Fibroblast of skin of left quadriceps (primary cell): ENCODE measurements around the gene ZNF337.
"Not testable (repeated sequence)": the region's sequence is repeated elsewhere in the genome, so short reads cannot be mapped to it uniquely, and the experiment has no call there.

ENCODE experiments used
- DNase-seq, 2 experiments: peaks; one replicate each; pipeline ENCODE4 v3.0.0-alpha.2; 2013; ENCODE audit warnings: low read depth in 2 of 2

Gene ZNF337

DNA sequence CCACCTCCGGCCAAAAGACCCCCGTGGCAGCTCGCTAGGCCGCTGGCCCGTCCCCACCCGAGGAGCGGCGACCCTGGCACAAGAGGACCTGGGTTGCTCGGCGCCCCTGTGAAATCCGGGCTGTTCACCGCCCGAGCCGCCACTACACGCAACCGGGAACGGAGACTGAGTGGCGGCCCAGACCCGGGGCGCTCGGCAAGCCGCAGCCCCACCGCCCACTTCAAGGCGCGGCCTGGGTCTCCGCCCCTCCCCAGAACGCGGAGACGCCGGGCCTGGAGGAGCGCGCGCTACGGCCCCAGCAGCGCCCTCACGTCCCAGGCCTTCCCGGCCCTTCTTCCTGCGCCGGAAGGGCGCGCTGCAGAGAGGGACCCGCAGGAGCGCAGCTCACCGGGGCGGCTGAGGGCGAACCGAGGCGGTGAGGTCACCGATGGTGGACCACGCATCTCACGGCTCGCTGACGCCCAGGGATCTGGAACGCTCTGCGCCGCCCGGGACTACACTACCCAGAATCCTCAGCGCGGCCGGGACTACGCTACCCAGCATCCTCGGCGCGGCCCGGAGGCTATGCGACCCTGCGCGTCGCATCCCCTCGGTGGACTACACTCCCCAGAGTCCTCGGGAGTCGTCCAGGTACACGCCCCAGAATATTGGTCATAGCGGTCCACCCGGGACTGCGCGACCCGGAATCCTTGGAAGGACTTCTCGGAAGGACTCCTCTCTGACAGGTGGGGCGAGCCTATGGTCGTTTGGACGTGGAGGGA, at the start of gene ZNF337:
Gene ZNF337, minus strand, starts transcription at position 483 of the 761 bp plus-strand sequence. CDS start 10,436 bp downstream, outside the sequence.
- DNase-seq, result peak; percentile 84 to 87

DNA sequence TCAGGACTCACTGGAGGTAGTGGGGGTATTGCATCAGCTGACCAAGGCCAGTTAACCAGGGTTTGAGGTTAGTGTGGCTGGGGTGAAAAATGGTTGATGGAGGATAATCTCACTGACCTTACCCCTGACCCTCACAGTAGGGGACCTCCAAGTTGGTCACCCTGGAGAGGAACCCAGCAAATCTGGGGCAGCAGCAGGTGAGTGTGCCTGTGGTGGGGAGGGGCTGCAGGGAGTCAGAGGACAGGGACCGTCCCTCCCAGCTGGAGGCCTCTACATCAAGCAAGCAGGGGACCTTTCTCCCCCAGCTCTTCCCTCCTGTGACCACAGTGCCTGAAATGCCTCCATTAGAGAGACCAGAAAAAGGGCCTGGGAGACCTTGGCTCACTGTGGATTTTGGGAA, 49.1 kb upstream of the ZNF337 start:
- no peak for DNase-seq

DNA sequence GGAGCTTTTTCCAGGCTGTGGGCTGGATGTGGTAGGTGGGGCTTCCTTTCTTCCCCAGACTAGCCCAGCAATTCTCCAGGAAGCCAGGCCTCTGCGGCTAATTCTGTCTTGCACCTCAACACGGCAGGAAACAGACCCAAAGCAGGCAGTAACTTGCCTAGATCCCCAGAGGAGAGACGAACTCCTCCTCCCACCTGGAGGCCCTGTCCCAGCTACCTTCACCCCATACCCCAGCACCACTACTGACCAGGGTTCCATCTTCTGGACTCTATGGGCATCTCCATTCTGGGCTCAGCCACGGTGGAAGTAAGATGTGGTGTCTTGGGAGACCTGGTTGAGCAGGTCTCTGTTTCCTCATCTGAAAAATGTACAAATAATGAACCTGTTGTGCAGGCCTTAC, 48.4 kb upstream of the ZNF337 start:
- DNase-seq, result no peak

DNA sequence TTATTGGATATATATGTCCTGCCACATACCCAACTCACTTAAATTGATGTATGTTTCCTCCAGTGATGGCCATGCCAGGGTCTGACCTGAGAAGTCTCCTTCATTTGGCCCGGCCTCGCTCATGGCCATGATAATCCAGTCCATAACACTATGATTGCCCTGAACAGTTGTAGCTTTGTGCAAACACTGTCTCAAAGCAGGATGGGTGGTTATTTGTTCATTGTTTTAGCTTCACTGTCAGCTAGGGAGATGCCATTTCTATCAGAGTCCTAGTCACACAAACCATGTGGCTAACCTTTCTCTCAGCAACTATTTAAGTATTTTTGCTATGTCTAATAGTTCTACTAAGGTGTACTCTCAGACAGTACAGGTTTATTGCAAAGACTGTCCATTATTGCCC, 47.6 kb upstream of the ZNF337 start:
- DNase-seq, result no peak

DNA sequence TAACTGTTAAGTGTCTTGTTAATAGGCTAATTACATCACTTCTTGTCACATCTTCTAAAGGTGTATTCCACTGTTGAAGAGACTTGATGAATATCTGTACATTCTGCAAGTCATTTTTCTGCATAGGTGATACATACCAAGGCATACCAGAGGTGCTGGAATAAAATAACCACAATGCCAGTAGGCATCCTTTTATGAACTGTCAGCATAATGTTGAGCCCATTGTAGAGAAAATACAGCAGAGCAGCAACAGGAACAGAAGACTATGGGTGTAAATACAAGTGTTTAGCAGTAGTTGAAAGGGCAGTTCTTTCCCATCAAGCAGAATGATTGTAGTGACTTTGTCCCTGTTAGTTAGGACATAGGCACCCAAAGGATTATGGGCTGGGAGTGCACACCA, 44.4 kb upstream of the ZNF337 start:
- no peak for DNase-seq

DNA sequence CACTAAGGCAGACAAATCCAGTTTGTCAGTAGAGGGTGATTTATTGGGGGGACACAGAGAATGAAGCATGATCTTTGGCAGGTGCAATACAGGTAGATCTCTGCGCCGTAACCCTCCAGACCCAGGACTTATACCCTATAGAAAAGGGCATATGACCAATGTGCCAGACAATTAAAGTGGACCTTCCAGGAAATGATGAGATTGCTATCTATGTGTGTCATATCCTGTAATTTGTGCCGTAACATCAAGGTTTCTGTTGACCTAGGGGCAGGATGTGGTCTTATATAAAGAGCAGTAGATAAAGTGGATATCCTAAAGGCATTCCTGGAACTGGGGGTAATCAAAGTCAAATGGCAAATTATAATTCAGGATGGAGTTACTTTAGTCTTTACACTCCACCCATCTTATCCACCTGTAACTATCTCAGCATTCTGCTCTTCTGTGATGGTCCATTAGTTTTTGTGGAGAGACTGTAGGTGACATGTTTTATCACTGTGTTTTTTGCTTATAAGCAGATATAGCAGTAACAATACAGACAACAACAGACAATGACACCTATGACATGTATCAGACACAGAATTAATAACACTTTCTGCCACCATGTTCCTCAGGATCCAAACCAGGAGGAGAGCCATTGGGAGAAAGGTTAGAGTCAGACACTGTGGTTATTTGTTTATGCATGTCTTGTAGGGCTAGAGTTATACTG, 43.1 kb upstream of the ZNF337 start:
- no peak for DNase-seq

DNA sequence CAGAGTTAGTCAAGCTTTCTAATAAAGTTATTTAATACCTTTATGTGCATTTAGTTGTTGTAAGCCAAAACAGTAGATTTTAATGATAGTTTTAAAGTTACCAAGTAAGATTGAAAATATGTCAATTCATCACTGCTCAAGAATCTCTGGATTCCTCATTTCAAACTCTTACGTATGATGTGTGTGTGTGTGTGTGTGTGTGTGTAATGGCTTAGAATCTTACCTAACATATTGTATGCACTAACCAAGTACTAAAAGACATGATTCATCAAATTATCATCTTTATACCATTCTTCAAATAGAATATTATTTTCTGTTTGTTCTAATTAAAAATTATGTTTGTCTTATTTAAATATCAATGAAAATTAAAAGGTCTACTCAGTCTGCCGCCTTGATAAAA, 41.5 kb upstream of the ZNF337 start:
- peak; percentile 11 to 17 for DNase-seq

DNA sequence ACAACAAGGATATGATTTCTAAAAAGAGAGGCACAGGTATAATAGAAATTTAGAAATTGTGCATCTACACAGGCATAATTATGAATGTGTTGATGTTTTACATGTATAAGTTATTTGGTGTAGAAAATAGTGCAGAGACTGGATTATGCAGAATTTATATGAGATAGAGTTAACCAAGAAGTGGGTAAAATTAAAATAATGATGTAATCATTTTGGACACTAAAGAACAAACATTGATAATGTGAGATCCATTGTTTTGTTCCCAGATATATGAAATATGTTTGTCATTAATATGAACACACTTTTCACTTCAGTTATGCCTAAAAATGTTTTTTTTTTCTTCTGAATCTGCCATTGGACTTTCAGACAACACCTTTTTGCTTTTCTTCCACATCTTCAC, 37.2 kb upstream of the ZNF337 start:
- DNase-seq, result no peak

DNA sequence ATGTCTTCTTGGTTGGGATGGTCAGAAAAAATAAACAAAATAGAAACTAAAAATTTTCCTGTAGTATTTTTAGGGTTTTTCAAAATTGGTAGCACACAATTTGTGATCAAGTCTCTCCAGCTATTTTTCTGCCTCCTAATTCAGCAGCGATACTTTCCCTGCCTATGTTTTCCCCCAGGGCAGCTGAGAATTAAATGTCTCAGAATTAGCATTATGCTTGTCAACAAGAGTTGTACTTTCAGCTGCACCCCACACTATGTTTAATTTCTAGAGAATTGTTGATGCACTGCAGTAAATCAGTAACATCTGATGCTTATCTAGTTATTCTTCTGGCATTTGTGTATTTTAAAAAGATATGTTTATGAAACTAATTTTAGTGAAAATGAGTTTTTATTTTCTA, 34.2 kb upstream of the ZNF337 start:
- no peak for DNase-seq

DNA sequence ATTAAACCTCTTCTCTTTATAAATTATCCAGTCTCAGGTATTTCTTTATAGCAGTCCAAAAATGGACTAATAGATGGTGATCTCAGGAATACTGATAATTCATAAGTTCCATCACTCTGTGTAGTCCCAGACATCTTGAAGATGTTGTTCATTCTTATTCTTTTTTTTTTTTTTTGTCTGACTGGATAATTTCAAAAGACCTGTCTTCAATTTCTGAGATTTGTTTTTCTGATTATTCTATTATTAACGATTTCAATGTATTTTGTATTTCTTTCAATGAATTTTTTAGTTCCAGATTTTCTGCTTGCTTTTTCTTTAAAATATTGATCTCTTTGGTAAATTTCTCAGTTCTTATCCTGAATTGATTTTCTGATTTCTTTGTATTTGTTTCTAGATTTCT, 29.7 kb upstream of the ZNF337 start:
- DNase-seq, result no peak

DNA sequence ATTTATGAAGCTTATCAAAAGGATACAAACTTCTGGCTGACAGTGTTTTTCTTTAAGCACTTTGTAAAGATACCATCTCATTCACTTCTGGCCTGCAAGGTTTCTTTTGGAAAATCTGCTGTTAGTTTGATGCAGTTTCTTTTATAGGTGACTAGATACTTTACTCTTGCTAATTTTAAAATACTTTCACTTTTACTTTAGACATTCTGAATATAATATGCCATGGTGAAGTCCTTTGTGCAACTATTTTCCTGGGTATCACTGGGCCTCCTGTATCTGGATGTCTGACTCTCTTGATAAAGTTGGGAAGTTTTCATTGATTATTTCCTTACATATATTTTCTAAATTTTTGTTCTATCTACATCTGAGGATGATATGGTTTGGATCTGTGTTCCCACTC, 29.0 kb upstream of the ZNF337 start:
- DNase-seq, result no peak

DNA sequence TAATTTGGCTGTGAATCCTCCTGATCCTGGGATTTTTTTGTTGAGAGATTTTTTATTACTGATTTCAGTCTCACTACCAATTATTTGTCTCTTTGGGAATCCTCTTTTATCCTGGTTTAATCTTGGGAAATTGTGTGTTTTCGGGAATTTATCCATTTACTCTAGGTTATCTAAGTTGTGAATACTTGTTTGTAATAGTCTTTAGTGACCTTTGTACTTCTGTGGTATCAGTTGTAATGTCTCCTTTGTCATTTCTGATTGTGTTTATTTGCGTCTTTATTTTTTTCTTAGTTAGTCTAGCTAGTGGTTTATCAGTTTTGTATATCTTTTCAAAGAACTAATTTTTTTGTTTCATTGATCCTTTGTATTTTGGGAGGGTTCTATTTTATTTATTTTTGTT, 27.3 kb upstream of the ZNF337 start:
- no peak for DNase-seq

DNA sequence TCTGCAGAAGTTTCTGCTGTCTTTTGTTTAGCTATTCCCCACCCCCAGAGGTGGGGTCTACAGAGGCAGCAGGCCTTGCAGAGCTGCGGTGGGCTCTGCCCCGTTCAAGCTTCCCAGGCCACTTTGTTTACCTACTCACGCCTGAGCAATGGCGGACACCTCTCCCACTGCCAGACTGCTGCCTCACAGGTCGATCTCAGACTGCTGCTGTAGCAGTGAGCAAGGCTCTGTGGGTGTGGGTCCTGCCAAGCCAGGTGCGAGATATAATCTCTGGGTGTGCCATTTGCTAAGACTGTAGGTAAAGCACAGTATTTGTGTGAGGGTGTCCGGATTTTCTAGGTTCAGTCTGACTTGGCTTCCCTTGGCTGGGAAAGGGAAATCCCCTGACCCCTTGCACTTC, 23.6 kb upstream of the ZNF337 start:
- DNase-seq, result no peak

DNA sequence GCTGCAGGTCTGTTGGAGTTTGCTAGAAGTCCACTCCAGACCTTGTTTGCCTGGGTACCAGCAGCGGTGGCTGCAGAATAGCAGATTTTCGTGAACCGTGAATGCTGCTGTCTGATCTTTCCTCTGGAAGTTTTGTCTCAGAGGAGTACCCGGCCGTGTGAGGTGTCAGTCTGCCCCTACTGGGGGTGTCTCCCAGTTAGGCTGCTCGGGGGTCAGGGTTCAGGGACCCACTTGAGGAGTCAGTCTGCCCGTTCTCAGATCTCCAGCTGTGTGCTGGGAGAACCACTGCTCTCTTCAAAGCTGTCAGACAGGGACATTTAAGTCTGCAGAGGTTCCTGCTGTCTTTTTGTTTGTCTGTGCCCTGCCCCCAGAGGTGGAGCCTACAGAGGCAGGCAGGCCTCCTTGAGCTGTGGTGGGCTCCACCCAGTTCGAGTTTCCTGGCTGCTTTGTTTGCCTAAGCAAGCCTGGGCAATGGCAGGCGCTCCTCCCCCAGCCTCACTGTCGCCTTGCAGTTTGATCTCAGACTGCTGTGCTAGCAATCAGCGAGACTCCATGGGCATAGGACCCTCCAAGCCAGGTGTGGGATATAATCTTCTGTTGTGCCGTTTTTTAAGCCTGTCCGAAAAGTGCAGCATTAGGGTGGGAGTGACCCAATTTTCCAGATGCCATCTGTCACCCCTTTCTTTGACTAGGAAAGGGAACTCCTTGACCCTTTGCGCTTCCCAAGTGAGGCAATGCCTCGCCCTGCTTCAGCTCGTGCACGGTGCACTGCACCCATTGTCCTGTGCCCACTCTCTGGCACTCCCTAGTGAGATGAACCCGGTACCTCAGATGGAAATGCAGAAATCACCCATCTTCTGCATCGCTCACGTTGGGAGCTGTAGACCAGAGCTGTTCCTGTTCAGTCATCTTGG, 22.5 kb upstream of the ZNF337 start:
- DNase-seq, result not testable (repeated sequence)

DNA sequence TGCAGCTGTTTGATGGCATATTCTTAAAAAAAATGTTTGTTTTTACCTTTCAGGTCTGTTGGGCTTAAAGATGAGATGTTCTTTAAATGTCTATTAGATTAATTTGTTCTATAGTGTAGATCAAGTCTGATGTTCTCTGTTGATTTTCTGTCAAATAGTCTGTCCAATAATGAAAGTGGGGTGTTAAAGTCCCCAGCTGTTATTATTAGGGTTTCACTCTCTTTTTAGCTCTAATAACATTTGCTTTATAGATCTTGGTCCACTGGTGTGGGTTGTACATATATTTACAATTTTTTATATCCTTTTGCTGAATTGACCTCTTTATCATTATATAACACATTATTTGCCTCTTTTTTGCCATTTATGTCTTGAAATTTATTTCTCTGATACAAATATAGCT, 11.0 kb upstream of the ZNF337 start:
- no peak for DNase-seq

DNA sequence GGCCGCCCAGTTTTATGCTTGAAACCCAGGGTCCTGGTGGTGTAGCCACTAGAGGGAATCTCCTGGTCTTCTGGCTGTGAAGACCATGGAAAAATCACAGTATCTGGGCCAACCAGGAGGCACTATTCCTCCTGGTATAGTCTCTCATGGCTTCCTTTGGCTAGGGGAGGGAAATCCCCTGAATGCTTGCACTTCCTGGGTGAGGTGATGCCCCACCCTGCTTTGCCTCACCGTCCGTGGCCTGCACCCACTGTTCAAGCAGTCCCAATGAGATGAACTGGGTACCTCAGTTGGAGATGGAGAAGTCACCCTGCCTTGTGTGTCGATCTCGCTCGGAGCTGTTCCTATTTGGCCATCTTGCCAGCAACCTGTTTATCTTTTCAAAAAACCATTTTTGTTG, 10.1 kb upstream of the ZNF337 start:
- DNase-seq, result no peak

DNA sequence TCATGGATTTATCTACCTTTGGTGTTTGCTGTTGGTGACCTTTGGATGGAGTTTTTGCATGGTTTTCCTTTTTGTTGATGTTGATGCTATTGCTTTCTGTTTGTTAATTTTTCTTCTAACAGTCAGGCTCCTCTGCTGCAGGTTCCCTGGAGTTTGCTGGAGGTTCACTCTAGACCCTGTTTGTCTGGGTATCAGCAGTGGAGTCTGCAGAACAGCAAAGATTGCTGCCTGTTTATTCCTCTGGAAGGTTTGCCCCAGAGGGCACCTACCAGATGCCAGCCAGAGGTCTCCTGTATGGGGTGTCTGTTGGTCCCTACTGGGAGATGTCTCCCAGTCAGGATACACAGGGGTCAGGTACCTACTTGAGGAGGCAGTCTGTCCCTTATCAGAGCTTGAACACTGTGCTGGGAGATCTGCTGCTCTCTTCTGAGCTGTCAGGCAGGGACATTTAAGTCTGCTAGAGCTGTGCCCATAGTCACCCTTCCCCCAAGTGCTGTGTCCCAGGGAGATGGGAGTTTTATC, 9.2 kb upstream of the ZNF337 start:
- DNase-seq, result no peak

DNA sequence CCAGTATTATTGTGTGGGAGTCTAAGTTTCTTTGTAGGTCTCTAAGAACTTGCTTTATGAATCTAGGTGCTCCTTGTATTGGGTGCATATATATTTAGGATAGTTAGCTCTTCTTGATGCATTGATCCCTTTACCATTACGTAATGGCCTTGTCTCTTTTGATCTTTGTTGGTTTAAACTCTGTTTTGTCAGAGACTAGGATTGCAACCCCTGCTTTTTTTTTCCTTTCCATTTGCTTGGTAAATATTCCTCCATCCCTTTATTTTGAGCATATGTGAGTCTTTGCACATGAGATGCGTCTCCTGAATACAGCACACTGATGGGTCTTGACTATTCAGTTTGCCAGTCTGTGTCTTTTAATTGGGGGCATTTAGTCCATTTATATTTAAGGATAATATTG, 7.7 kb upstream of the ZNF337 start:
- not testable (repeated sequence) for DNase-seq

DNA sequence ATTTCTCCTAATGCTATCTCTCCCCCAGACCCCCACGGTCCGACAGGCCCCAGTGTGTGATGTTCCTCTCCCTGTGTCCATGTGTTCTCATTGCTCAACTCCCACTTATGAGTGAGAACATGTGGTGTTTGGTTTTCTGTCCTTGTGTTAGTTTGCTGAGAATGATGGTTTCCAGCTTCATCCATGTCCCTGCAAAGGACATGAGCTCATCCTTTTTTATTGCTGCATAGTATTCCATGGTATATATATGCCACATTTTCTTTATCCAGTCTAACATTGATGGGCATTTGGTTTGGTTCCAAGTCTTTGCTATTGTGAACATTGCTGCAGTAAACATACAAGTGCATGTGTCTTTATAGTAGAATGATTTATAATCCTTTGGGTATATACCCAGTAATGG, 4.2 kb upstream of the ZNF337 start:
- not testable (repeated sequence) for DNase-seq

DNA sequence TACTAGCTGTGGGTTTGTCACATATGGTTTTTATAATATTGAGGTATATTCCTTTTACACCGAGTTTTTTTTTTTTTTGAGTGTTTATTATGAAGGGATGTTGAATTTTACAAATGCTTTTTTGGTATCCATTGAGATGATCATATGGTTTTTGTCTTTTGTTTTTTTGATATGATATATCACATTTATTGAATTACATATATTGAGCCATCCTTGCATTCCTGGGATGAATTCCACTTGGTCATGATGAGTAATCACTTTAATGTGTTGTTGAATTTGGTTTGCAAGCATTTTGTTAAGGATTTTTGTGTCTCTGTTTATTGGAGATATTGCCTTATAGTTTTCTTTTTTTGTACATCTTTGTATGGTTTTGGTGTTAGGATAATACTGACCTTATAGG, 3.3 kb upstream of the ZNF337 start:
- DNase-seq, result no peak

DNA sequence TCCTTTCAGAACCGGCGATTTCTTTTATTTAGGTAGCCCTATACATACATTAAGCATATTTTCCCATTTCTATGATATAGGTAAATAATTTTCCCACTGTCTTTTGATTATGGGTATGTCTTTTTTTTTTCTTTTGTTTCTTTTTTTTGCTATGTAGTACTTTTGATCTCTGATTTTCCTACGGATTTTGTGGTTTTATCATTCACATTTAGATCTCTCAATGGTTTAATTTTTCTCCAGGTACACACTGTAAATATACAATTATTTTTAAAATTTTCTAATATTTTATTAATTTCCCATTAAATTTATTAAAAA, 436 bp upstream of the ZNF337 start:
- no peak for DNase-seq
